ENCODE results near the gene RD3L. TPM values are rescaled to one million over a fixed set of nuclear protein-coding genes. Genes with fewer than 3 reads are reported as not detected.

RD3L gene
- total and polyA plus RNA-seq, 2 of the 4 experiments (the other 2 are of a cell fraction): not detected

DNA sequence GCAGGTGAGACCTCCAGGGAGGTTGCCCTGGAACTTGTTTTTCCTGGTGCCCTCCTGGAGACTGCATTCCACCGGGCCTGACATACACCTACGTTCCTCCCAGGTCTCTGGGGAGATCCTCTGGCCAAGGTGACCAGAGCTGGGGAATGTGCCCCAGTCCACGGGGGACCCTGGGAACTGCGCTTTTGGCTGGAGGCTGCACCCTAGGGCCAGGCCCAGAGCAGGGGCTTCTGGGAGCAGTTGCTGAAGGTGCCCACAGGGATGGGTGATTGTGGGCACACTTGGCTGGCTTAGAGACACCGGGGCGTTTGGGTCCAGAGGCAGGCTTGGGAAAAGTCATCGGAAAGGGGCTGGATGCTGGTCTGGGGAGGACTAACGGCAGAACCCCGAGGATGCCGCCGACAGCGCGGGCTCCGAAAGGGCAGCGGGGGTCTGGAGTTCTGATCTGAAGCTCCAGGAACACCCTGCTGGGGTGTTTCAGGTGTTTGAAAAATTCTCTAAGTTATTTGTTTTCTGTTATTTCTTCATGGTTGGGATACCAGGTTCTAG, 50.6 kb downstream of the RD3L start:
- ATAC-seq (ENCODE audit: low read depth) (no peak), DNase-seq (no peak)
- Histone ChIP-seq H3K4ac (ENCODE audit: low read depth, low read length) (no peak overlapping the region), H2BK20ac (ENCODE audit: low read depth, low read length) (no peak overlapping the region), H3K9me3 (ENCODE audit: control insufficient read depth, insufficient read depth, low read length) (0 out of 2 replicates have a peak, but pooled peaks cover 2% of the 10 kb centered on the region), H2BK5ac (ENCODE audit: low read depth, low read length, poor library complexity, severe bottlenecking) (no peak overlapping the region), H3K9me1 (ENCODE audit: insufficient read depth, low read length) (no peaks in the 10 kb centered on the region), H3K23ac (ENCODE audit: low read depth, low read length) (no peak overlapping the region), H3K18ac (ENCODE audit: low read depth, low read length) (no peak overlapping the region), H2BK120ac (ENCODE audit: low read depth, low read length) (no peak overlapping the region), H3K27ac (ENCODE audit: insufficient read depth, low read length) (no peak overlapping the region), H4K91ac (ENCODE audit: insufficient read depth, low read depth, low read length) (no peak overlapping the region), H3K4me1 (ENCODE audit: control insufficient read depth, insufficient read depth, low read length) (no peaks in the 10 kb centered on the region; the same call in 1 of the 2 replicates), H2AK5ac (ENCODE audit: low read depth, low read length) (no peak overlapping the region), H3K56ac (ENCODE audit: extremely low read depth, insufficient read depth, low read length) (no peak overlapping the region), H2BK15ac (ENCODE audit: low read depth, low read length) (no peak overlapping the region), H3K79me1 (ENCODE audit: low read depth in 1 of 2, low read length in 2 of 2) (no peaks in the 10 kb centered on the region), H3K4me3 (ENCODE audit: insufficient read depth, low read depth, low read length) (no peak overlapping the region), H4K20me1 (ENCODE audit: insufficient read depth, low read length) (no peaks in the 10 kb centered on the region; the same call in 1 of the 2 replicates), H3K4me2 (ENCODE audit: low read depth, low read length) (no peak overlapping the region), H3K36me3 (ENCODE audit: control insufficient read depth, insufficient read depth, low read length) (no peaks in the 10 kb centered on the region), H2AFZ (replicated peaks; ENCODE audit: low read length, poor library complexity) (no peak overlapping the region), H3K14ac (replicated peaks; ENCODE audit: low read depth, low read length) (no peak overlapping the region), H3K27me3 (ENCODE audit: control insufficient read depth, insufficient read depth, low read length) (no peaks in the 10 kb centered on the region; the same call in 1 of the 2 replicates), H3K9ac (ENCODE audit: low read depth, low read length) (no peak overlapping the region), H4K8ac (ENCODE audit: low read depth in 2 of 2, low read length in 2 of 2) (no peak overlapping the region), H2AK9ac (replicated peaks; ENCODE audit: low read depth, low read length, poor library complexity) (peak overlapping the region; percentile 55), H4K5ac (ENCODE audit: low read depth, low read length) (no peak overlapping the region)
- intact Hi-C loops (cut with micrococcal nuclease): no loop called here
- dilution Hi-C loops (cut with HindIII; ENCODE audit: low sequenced_read_pairs, unreplicated experiment): no loop called here
- 78% methylated on average over 9 of the region's 15 CpGs; no CpG with 5 or more reads in 1 of the 2 experiments for whole genome bisulfite sequencing, 2 experiments (ENCODE audit: extremely low coverage in 2 of 2, insufficient read length in 1 of 2)
- no peak for TF ChIP-seq RAD21 (IDR thresholded peaks at IDR 0.05; ENCODE audit: low read length)
- TF ChIP-seq CEBPB (IDR thresholded peaks at IDR 0.05; ENCODE audit: low read depth, low read length): no peak
- TF ChIP-seq FOS (IDR thresholded peaks at IDR 0.05; ENCODE audit: low read depth, low read length): no peak
- no peak for TF ChIP-seq NFE2L2 (IDR thresholded peaks at IDR 0.05; ENCODE audit: low read depth, low read length)
- TF ChIP-seq, protein P1, sequence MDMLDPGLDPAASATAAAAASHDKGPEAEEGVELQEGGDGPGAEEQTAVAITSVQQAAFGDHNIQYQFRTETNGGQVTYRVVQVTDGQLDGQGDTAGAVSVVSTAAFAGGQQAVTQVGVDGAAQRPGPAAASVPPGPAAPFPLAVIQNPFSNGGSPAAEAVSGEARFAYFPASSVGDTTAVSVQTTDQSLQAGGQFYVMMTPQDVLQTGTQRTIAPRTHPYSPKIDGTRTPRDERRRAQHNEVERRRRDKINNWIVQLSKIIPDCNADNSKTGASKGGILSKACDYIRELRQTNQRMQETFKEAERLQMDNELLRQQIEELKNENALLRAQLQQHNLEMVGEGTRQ (IDR thresholded peaks at IDR 0.05; ENCODE audit: low read depth, low read length): no peak
- TF ChIP-seq, protein P2, sequence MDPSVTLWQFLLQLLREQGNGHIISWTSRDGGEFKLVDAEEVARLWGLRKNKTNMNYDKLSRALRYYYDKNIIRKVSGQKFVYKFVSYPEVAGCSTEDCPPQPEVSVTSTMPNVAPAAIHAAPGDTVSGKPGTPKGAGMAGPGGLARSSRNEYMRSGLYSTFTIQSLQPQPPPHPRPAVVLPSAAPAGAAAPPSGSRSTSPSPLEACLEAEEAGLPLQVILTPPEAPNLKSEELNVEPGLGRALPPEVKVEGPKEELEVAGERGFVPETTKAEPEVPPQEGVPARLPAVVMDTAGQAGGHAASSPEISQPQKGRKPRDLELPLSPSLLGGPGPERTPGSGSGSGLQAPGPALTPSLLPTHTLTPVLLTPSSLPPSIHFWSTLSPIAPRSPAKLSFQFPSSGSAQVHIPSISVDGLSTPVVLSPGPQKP (IDR thresholded peaks at IDR 0.05; ENCODE audit: borderline replicate concordance, low read depth, low read length): no peak
- TF ChIP-seq MXI1 (IDR thresholded peaks at IDR 0.05; ENCODE audit: borderline replicate concordance, low read depth, low read length): no peak
- TF ChIP-seq MAZ (IDR thresholded peaks at IDR 0.05; ENCODE audit: borderline replicate concordance, low read depth, low read length): no peak
- no peak for TF ChIP-seq CHD1 (IDR thresholded peaks at IDR 0.05; ENCODE audit: low read depth, low read length)
- TF ChIP-seq SMC3 (IDR thresholded peaks at IDR 0.05; ENCODE audit: low read depth, low read length): no peak
- TF ChIP-seq RCOR1 (IDR thresholded peaks at IDR 0.05; ENCODE audit: insufficient replicate concordance, low read length): no peak
- TF ChIP-seq RFX5 (IDR thresholded peaks at IDR 0.05; ENCODE audit: low read depth, low read length): no peak
- POLR2A ChIA-PET (ENCODE audit: unreplicated experiment): no interaction called here
- in situ Hi-C loops (cut with MboI; ENCODE audit: low sequenced_read_pairs): no loop called here
- BruUV-seq (replicated peaks): no TSS peak
- CTCF ChIA-PET: no interaction called here
